Breast epithelium (tissue), 4 donors: Measurements from ENCODE around the gene RPL28. TPM values are rescaled to one million over a fixed set of nuclear protein-coding genes. Genes with fewer than 3 reads are reported as not detected.

Experiments used
- DNase-seq, 2 donors: peaks; one replicate each; pipeline ENCODE4 v3.0.0-alpha.2; 2019; ENCODE audit warnings: low spot score in 2 of 2
- H3K27ac ChIP-seq, 2 donors: fragments of 200-600 bp; sonication (generic) in 1 of 2; one replicate each; pipeline ENCODE4 v1.5.1; 2016 to 2019; ENCODE audit warnings: mild to moderate bottlenecking in 1 of 2
- H3K27me3 ChIP-seq, 2 donors: fragments of 200-600 bp; sonication (generic) in 1 of 2; one replicate each; pipeline versions ENCODE4 v1.5.1 to v1.6.0; 2017 to 2019; ENCODE audit warnings: control low read depth in 1 of 2, mild to moderate bottlenecking in 1 of 2
- H3K36me3 ChIP-seq: fragments of 200-600 bp; one replicate; pipeline ENCODE4 v1.5.1; 2019
- H3K4me1 ChIP-seq, 2 donors: fragments of 200-600 bp; sonication (generic); one replicate each; pipeline ENCODE4 v1.5.1; 2016 to 2019; ENCODE audit warnings: control low read depth in 1 of 2
- H3K4me3 ChIP-seq, 3 donors: fragments of 200-600 bp; sonication (generic); 1 replicate in 2 of 3; 2 replicates in 1 of 3; pipeline ENCODE4 v1.5.1; 2016 to 2019; ENCODE audit warnings: mild to moderate bottlenecking in 3 of 3, moderate library complexity in 2 of 3
- H3K9me3 ChIP-seq, 2 donors: fragments of 200-600 bp; sonication (generic) in 1 of 2; one replicate each; pipeline ENCODE4 v1.5.1; 2016 to 2019; ENCODE audit warnings: control low read depth in 1 of 2
- POLR2A ChIP-seq: fragments of 450-650 bp; IDR thresholded peaks from one replicate; pipeline ENCODE4 v1.6.1; 2016; ENCODE audit warnings: antibody characterized with exemption, mild to moderate bottlenecking, moderate library complexity
- POLR2AphosphoS5 ChIP-seq, 3 donors: sonication (generic); formaldehyde crosslinking; IDR thresholded peaks; one replicate each; pipeline ENCODE4 v1.6.1; 2017; ENCODE audit warnings: antibody characterized with exemption in 3 of 3
- intact Hi-C: fragments of 100-400 bp; cut with DNase I; formaldehyde crosslinking; loops from one replicate; pipeline ENCODE4 v1.15.1; 2023; ENCODE audit warnings: low total_unique reads
- total RNA-seq, 3 donors: library from RNA; depleted of rRNA; stranded (reverse); fragments of >200 nt; gene quantifications; one replicate each; pipeline ENCODE4 v1.1.0, GENCODE V29; 2016
- TF ChIP-seq, protein P1 (sequence below), 3 donors: fragments of 450-650 bp; IDR thresholded peaks; one replicate each; pipeline ENCODE4 v1.5.1; 2016 to 2017; ENCODE audit warnings: antibody characterized with exemption in 3 of 3, mild to moderate bottlenecking in 3 of 3, moderate library complexity in 3 of 3

Gene RPL28
- total RNA-seq, 3 donors from 2014 or later, result 462 to 673 (median 471) TPM

DNA sequence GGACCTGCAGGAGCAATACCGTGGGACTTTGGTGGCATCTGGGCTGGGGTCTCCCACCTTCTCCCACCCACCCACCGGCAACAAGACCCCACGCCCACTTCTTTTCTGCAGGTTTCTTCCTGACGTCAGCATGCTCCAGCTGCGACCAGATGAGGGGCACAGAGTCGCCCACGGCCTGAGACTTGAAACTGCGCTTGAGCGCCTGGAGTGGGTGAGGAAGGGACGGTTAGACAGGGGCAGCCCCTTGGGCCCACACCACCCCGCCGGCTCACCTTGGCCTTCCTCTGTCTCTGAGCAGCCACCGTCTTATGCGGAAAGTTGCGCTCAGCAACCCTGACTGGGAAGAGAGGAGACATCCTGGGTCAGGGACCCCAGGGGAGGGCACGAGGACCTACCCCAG is 24.8 kb upstream of the RPL28 start:
- no peak overlapping the region for H3K4me3 ChIP-seq
- H3K36me3 ChIP-seq, result no peaks in the 10 kb centered on the region
- DNase-seq, result no peak
- no peak overlapping the region for H3K27ac ChIP-seq
- no peaks in the 10 kb centered on the region for H3K4me1 ChIP-seq
- intact Hi-C loops, result no loop called here
- no peaks in the 10 kb centered on the region for H3K9me3 ChIP-seq
- H3K27me3 ChIP-seq, result no peaks in the 10 kb centered on the region
- TF ChIP-seq POLR2A (no peak), POLR2AphosphoS5 (IDR thresholded peaks at IDR 0.05) (no peak)
- TF ChIP-seq, protein P1, sequence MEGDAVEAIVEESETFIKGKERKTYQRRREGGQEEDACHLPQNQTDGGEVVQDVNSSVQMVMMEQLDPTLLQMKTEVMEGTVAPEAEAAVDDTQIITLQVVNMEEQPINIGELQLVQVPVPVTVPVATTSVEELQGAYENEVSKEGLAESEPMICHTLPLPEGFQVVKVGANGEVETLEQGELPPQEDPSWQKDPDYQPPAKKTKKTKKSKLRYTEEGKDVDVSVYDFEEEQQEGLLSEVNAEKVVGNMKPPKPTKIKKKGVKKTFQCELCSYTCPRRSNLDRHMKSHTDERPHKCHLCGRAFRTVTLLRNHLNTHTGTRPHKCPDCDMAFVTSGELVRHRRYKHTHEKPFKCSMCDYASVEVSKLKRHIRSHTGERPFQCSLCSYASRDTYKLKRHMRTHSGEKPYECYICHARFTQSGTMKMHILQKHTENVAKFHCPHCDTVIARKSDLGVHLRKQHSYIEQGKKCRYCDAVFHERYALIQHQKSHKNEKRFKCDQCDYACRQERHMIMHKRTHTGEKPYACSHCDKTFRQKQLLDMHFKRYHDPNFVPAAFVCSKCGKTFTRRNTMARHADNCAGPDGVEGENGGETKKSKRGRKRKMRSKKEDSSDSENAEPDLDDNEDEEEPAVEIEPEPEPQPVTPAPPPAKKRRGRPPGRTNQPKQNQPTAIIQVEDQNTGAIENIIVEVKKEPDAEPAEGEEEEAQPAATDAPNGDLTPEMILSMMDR (IDR thresholded peaks at IDR 0.05), result no peak

DNA sequence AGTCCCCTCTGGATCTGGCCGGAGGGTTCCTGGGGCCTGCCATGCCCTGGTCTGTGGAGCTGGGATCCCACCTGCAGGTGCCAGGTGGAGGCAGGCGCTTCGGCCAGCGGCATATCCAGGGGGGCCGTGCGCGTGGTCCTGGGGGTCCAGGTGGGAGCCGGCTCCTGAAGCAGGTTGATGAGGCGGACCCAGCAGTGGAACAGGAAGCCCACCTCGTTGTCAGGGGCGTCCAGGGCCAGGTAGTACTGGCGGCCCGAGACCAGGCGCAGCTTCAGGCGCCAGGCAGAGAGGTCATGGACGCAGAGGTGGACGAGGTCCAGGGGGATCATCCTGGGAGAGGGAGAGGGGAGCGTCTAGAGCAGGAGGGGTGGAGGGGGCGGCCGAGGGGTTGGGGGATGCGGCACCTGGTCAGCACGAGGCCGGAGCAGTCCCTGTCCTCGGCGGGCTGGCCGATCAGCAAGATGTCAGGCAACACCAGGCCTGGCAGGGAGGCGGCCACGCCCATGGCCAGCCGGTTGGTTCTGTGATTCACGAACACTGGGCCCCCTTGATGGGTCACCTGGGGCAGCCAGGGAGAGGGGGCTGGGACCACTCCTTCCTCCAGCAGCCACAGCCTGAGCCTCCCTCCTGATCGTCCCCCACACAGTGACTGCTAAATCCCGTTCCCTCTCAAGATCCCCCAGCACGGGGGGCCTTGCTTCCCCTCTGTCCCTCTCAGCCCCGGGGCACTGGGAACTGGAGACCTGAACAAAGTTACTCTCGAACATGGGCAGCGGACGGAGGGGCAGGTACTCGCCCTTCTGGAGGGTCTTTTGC is 23.4 kb upstream of the RPL28 start:
- Histone ChIP-seq H3K36me3 (no peaks in the 10 kb centered on the region), H3K27me3 (no peaks in the 10 kb centered on the region), H3K4me3 (no peak overlapping the region), H3K4me1 (no peaks in the 10 kb centered on the region), H3K27ac (no peak overlapping the region), H3K9me3 (no peaks in the 10 kb centered on the region)
- TF ChIP-seq, protein P1 (IDR thresholded peaks at IDR 0.05), result no peak
- TF ChIP-seq POLR2A, result no peak
- TF ChIP-seq POLR2AphosphoS5 (IDR thresholded peaks at IDR 0.05), result no peak
- no peak for DNase-seq
- intact Hi-C loops, result no loop called here

DNA sequence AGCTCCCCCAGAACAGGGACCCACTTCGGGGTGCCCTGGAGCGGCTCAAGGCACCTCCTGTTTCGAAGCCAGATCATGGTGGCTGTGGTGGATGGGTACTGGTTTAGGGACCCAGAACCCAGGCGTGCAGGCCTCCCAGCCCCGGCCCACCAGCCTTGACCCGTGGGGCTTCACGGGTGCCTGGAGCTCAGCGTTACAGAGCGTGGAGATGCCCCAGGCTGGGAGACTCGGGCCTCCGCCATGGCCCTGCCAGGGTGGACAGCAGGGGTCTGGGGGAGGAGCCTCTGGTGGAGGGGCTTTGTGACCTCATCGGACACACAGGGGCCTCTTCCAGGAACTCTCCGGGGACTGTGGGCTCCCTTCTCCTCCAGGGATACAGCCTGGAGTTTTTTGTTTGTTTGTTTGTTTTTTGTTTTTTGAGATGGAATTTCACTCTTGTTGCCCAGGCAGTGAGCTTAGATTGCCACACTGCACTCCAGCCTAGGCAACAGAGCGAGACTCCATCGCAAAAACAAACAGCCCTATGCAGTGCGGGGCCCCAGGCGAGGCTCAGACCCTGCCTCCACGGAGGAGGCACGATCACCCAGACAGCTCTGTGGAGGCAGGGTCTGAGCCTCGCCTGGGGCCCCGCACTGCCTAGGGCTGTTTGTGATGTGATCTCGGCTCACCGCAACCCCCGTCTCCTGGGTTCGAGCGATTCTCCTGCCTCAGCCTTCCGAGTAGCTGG is 22.6 kb upstream of the RPL28 start, which contains the start of gene GARIN5B:
TSS of gene GARIN5B (minus strand) at position 271 of the 727 bp plus-strand sequence. CDS start at position 77, 194 bp downstream.
- H3K27me3 ChIP-seq, result peaks cover 1 to 4% of the 10 kb centered on the region in 2 donors

GRCh38 chr19:55365245-55365644 is 20.5 kb upstream of the RPL28 start:
- H3K9me3 ChIP-seq, result no peaks in the 10 kb centered on the region
- no peak overlapping the region for H3K27ac ChIP-seq
- peaks cover 4 to 6% of the 10 kb centered on the region in 2 donors for H3K4me1 ChIP-seq
- intact Hi-C loops, result no loop called here
- H3K27me3 ChIP-seq, result peaks cover 16 to 22% of the 10 kb centered on the region in 2 donors
- no peaks in the 10 kb centered on the region for H3K36me3 ChIP-seq
- H3K4me3 ChIP-seq, result no peak overlapping the region
- no peak for DNase-seq
- TF ChIP-seq POLR2A (no peak), POLR2AphosphoS5 (IDR thresholded peaks at IDR 0.05) (no peak)
- TF ChIP-seq, protein P1 (IDR thresholded peaks at IDR 0.05), result no peak

More for the DNA sequence above, 22.6 kb upstream of the RPL28 start, which contains the start of gene GARIN5B:
- H3K36me3 ChIP-seq, result no peaks in the 10 kb centered on the region
- no peak for DNase-seq
- H3K9me3 ChIP-seq, result no peaks in the 10 kb centered on the region
- intact Hi-C loops, result no loop called here
- H3K4me1 ChIP-seq, result no peaks in the 10 kb centered on the region
- H3K4me3 ChIP-seq, result no peak within 1 kb of the TSS
- H3K27ac ChIP-seq, result no peak within 1 kb of the TSS
- TF ChIP-seq POLR2A (no peak), POLR2AphosphoS5 (IDR thresholded peaks at IDR 0.05) (no peak)
- TF ChIP-seq, protein P1 (IDR thresholded peaks at IDR 0.05), result no peak

- H3K4me1 ChIP-seq, result peaks cover 4 to 6% of the 10 kb centered on the region in 2 donors
- no peak overlapping the region for H3K27ac ChIP-seq
- no peak for DNase-seq
- intact Hi-C loops, result no loop called here
- TF ChIP-seq, protein P1 (IDR thresholded peaks at IDR 0.05), result no peak
- TF ChIP-seq POLR2AphosphoS5 (IDR thresholded peaks at IDR 0.05) (no peak), POLR2A (no peak)
- no peak overlapping the region for H3K4me3 ChIP-seq
- H3K36me3 ChIP-seq, result no peaks in the 10 kb centered on the region
- H3K27me3 ChIP-seq, result peaks cover 16 to 30% of the 10 kb centered on the region in 2 donors
- H3K9me3 ChIP-seq, result no peaks in the 10 kb centered on the region
Measured at GRCh38 chr19:55365964-55366363, 19.8 kb upstream of the RPL28 start.
